NCI-H128 (cell line): ENCODE results near the gene FBLN2.
"Not testable (repeated sequence)": the region's sequence is repeated elsewhere in the genome, so short reads cannot be mapped to it uniquely, and the experiment has no call there.

Experiments
- DNase-seq: peaks from one replicate; lab custom pipeline; 2025; ENCODE audit not compliant: unreplicated experiment; lab: John Stamatoyannopoulos, UW

FBLN2 gene

DNA sequence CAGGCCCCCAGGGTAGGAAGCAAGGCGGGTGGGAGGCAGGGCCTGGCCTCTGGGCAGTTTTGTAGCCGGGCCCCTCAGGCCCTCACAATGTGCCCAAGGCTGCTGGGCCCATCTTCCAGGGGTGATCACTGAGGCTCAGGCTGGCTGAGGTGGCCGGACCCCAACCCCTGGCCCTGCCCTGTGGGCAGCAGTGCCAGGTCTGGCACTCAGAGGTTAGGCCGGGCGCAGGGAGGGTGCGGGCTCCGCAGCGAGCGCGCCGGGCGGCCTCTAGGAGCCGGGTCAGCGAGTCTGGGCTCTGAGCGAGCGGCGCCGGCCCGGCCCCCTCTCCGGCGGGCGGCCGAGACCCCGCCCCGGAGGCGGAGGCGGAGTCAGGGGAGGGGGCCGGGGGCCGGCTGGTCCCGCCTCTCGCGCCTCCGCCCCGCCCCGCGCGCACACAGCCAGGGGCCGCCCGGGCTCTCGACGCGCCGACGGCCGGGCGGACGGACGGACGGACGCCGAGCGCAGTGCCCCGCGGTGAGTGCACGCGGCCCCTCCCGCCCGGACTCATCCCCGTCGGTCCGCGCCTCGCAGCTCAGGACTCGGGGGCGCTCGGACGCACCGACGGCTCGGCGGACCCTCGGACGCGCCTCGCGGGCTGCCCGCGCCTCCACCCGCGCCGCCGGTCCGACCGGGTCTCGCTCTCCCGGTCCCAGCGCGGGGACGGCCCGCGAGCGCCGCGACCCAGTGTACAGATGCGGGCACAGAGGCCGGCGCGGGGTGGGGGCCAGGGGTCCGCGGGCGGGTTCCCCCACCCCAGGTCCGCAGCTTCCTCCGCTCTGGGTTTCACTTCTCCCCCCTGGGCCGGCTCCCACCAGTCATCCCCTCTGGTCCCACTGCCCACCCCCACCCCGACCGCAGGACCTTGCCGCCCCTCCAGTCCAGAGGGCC is at the start of gene FBLN2:
FBLN2 (plus strand) TSS at position 430 of the 927 bp plus-strand sequence. CDS start 21,231 bp downstream, outside the sequence.
- DNase-seq, result no peak

DNA sequence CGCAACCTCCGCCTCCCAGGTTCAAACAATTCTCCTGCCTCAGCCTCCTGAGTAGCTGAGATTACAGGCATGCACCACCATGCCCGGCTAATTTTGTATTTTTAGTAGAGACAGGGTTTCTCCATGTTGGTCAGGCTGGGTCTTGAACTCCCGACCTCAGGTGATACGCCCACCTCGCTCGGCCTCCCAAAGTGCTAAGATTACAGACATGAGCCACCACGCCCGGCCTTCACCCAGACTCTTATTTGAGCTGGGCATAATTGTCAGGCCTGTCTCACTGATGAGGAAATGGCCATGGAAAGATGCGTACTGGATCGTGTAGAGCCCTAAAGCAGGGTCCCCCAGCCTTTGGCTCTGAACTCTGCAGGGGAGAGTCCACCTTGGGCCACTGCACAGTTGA is 49.7 kb upstream of the FBLN2 start:
- DNase-seq, result not testable (repeated sequence)

DNA sequence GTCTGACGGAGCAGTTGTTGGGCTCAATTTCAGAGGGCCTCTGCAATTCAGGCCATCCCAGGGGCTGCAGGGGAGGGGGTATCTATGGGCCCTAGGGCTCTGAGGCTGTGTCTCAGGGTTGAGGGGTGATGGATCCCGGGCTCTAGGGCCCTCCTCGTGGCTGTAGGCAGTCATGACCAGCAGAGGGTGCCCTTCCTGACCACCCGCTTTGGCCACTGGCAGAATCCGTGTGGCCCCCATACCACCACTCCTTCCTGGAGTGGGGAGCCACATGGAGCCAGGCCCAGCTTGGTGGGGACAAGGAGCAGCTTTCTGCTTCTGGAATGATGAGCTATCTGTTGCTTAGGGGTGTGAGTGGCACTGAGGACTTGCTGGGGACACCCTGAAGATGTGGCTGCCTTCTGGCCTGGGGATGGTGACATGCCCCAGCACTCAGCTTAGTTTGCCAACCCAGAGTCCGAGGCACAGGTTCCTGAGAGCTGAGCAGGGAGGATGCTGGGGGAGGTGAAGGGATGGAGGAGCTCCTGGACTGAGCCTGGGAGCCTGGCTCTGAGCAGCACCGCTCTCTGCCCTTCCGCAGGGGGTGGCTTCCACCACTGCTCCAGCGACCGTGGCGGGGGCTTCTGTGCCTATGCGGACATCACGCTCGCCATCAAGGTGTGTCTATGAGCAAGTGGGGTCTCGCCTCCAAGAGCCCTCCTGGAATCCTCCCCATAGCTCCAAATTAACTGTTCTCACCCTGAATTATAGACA is 48.6 kb upstream of the FBLN2 start:
- DNase-seq, result no peak

DNA sequence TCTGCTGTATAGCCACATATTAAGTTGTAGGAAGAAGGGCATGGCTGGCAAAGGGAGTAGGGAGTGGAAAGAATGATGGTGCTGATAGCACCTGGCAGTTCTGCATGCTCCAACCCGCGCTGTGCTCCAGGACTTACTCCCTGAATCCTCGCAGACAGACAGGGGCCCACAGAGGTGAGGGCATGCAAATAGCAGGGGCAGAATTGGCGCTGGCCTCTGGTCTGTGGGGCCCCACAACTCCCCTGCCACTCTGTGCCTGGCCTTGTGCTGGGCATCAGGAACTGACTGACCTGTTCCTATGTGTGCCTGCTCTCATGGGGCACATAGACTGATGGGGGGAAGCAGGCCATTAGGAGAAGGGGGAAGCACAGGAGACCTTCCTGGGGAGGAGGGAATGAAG is 47.9 kb upstream of the FBLN2 start:
- no peak for DNase-seq

DNA sequence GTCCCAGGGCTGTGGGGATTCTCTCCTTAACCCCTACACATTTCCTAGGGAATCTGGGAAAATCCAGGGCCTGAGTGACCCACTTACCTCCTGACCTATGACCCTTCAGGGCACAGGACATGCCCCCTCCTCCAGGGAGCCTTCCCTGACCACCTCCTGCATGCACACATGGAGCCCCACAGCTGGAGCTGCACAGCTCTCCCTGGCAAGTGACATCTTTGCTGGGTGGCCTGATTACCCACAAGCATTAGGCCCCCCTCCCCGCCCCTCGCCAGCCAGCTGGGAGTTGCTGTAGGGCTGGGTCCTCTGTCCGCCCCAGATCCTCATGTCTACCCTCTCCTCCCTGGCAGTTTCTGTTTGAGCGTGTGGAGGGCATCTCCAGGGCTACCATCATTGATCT is 47.4 kb upstream of the FBLN2 start:
- DNase-seq, result no peak

DNA sequence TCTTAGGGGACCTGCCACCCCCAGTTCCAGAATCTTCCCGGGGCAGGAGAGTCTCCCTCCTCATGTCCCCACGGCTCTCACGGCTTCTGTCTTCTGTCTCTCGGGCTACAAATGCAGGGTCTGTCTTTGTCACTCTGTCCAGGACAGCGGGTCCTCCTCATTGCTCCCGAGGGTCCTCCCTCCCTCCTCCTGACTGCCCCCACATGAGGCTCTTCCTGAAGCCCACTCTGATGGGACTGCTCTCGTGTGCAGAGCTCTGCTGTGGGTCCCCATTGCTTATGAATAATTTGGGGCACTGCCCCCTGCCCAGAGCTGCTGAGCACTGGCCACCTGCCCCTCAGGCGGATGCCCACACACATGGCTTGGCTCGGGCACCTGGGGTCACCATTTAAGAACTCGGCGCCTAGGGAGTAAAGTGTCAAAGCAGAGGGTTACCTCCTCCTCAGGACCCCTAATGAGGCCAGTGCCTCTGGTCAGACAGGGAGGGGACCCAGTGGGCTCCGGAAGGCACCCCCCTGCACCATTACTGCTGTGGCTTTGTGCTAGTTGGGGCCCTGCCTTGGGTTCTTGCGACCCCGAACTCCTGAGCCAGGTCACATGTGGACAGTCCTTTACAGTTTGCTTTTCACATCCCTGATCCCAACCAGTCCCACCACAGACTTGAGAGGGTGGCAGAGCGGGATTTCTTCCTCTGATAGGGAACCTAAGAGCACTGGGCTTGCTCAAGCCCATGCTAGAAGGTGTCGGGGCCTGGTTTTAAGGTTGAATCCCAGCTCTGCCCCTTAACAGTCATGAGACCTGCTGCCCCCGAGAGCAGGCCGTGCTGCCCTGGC is 46.8 kb upstream of the FBLN2 start:
- DNase-seq, result no peak

DNA sequence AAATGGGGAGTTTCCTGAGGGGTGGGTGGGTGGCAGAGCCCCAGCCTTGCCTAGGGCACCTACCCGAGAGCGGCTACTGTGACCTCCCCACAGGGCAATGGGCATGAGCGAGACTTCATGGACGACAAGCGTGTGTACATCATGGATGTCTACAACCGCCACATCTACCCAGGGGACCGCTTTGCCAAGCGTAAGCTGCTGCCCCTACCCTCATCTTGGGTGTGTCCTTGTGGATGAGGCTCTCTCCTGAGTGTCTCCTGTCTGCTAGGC is 46.2 kb upstream of the FBLN2 start:
- DNase-seq, result no peak

DNA sequence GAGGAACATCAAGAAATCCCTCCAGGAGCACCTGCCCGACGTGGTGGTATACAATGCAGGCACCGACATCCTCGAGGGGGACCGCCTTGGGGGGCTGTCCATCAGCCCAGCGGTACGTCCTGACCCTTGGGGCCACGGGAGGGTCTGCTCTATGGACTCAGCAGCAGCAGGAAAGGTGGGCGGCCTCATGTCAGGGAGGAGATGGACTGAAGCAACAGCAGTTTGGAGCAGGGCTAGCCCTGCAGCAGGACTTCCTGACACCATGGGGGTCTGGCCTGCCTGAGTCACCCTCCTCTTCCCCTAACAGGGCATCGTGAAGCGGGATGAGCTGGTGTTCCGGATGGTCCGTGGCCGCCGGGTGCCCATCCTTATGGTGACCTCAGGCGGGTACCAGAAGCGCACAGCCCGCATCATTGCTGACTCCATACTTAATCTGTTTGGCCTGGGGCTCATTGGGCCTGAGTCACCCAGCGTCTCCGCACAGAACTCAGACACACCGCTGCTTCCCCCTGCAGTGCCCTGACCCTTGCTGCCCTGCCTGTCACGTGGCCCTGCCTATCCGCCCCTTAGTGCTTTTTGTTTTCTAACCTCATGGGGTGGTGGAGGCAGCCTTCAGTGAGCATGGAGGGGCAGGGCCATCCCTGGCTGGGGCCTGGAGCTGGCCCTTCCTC is 44.6 kb upstream of the FBLN2 start:
- DNase-seq, result no peak

DNA sequence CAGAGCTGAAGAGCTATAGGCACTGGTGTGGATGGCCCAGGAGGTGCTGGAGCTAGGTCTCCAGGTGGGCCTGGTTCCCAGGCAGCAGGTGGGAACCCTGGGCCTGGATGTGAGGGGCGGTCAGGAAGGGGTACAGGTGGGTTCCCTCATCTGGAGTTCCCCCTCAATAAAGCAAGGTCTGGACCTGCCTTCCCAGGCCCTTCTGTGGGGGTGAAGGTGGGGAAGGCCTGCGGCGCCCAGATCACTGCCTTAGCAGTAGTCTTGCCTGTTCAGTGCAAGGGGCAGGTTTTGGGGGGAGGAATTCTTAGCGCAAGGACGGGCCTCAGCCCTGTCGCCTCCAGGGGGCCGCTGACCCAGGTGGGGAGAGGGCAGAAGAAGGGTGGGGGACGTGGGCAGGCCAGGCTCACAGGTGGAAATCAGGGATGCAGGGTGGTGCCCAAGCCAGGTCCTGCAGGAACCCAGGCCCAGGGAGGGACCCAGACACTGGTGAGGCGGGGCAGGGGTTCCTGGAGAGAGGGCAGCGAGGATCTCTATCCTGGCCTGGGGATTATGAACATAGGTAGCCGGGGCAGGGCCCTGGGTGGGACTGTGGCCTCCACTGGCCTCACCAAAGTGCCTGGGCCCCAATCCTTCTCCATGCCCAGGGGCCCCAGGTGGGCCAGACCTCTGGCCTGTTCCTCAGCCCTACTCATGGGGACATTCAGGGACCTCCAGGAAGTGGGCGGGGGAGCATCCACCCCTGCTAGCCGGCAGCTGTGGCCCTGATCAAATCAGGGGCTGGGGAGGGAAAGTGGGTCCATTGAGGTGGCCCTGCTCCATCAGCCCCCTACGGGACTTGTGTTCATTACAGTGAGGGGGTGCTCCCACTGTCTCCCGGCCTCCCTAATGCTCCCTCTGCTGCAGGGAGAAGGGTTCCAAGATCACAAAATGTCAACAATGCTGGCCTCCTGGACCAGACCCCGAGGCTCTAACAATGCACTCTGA is 43.5 kb upstream of the FBLN2 start:
- DNase-seq, result no peak

DNA sequence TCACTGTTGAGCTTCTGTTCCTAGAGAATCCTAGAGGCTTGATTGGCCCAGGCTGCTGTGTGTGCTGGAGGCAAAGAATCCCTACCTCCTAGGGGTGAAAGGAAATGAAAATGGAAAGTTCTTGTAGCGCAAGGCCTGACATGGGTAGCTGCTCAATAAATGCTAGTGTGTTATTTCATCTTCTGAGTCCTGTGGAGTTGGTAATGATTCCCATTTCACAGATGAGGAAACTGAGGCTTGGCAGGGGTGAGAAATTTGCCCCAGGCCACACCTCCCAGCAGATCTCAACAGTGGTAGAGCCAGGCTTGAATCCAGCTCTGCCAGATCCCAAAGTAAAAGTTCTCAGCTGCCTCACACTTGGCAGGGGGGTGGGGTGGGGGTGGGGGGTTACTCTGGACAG is 42.7 kb upstream of the FBLN2 start:
- no peak for DNase-seq

DNA sequence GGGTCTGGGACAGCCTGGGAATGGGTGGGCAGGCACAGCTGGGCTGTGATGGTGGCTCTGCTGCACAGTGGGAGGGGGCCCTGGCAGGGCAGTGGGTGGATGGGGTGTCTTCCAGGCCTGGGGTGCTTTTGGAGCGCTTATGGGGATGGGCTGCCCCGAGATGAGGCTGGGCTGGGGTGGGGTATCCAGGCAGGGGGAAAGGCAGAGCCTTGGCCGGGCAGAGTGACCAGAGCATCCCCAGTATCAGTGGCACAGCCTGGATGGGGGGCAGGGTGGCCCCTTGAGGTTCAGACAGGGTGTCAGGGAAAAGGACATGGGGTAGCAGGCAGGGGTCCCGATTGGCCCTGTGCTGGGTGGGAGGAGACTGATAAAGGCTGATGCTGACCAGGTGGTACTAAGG is 42.2 kb upstream of the FBLN2 start:
- no peak for DNase-seq

DNA sequence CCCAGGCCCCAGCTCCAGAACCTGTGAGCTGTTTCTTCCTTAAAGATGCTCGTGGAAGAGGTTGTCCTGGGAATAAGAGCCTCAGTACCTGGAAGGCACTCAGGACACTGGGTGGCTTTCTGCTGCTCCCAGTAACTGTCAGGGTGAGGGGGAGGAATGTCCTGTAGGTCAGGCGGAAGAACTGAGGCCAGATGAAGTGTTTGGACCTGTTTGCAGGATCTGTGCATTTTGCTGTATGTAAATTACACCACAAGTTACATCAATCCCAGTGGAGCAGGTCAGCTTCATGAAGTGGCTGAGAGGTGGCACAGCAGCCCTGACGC is 41.7 kb upstream of the FBLN2 start:
- DNase-seq, result no peak

DNA sequence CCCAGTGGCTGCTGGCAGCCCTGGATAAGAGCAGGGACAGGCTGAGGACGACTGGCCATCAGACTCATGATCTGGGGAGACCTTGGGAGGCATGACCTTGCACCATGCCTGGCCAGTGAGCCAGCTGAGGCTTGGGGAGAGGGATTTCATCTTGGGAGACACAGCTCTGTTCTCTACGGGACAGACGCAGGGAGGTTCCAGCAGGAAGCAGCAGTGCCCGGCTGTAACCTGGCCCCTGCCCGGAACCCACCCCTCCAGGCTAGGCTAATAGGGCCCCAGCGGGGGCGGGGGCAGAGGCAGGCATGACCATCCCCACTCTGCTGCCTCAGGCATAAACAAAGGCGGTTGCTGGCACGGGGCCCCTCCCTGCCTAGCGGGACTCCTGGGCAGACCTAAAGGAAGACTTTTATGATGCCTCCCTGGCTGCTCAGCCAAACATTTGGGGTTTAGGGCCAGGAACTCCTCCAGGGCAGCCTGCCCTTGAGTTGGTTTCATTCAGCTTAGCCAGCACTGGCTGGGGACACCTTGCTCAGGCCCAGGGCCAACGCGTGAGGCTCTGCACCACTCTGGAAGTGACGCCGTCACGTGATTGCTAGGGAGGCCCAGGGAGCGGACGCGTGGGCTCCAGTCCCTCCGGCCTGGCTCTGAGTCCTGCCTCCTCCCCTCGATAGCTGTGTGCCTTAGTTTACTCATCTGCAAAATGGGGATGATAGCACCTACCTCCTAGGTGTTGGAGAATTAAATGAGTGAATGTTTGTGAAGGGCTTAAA is 41.2 kb upstream of the FBLN2 start:
- DNase-seq, result no peak

DNA sequence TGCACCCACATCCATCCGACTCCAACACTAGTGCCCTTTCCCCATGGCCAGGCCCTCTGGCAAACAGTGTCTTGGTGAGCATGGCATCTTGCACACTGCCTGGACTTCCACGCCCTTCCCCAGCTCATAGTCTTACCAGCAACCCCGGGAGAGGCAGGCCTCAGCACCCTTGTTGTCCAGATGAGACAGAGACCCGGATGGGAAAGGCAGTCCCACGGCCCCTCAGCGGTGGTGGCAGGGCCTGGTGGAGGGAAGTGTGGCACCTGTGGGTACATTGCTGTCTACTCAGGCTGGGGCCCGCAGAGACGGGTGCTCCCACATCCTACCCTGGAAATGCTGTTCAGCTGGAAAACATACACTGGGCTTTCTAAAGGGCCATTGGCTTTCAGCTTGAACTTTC is 40.4 kb upstream of the FBLN2 start:
- DNase-seq, result no peak

DNA sequence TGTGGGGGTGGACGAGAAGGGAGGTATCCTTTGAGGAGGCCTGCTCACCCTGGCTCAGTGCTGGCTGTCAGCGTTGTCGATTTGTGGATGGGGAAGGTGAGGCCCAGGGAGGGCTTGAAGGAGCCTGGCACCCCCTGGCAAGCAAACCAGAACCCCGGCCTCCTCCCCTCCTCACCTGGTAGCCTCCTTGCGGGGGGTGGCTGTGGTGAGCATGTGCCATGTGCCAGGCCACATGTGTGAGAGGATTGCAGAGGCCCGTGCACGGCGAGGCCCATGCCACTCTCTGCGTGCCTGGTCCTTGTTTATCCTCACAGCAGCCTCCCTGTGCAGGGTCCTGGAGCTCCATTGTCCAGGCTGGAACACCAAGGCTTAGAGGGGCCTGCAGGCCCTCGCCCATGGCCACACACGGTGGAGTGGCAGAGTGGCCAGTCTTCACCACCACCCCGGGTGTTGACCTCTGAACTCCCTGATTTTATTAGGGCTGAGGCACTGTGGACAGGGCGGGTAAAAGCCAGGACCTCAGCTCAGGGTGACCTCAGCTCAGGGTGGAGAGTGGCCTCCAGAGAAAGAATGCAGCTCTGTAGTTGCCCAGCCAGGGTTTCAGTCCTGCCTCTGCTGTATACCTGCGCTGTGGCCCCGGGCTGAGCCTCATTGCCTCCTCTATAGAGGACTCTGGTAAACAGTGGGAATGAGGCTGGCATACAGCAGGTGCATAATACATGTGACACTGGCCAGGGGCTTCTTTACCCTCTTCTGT is 39.7 kb upstream of the FBLN2 start:
- DNase-seq, result no peak

DNA sequence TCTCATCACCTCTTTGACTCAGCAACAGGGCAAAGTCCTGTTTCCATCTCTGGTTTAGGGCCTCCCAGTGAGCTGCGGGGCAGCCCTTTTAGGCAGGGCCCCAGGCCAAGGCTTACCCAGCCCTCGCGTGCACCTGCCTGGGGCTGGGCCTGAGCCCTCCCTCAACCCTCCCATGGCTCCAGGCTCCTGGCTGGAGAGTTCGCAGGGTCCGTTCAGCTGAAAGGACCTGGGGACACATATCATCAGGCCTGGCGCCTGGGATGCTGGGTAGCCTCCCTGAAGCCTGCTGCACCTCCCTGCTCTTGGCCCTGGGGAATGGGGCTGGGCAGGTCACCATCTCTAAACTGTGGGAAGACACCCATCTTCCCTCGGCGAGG is 39.1 kb upstream of the FBLN2 start:
- DNase-seq, result no peak

DNA sequence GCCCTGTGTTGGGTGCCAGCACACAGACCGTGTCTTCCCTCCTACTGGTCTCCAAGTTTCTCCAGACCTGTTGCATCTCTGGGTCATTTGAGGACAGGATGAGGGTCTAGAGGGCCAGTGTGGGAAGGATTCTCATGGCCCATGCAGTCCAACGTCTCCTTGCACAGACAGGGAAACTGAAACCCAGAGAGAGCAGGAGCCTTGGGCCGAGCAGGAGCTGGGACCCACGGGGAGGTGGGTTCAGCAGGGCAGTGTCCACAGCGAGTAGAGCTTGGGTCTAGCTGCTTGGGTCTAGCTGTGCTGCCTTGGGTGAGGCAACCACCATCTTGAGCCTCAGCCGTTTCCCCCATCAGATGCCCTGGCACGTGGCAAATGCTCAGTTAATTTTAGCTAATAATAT is 36.5 kb upstream of the FBLN2 start:
- DNase-seq, result no peak

DNA sequence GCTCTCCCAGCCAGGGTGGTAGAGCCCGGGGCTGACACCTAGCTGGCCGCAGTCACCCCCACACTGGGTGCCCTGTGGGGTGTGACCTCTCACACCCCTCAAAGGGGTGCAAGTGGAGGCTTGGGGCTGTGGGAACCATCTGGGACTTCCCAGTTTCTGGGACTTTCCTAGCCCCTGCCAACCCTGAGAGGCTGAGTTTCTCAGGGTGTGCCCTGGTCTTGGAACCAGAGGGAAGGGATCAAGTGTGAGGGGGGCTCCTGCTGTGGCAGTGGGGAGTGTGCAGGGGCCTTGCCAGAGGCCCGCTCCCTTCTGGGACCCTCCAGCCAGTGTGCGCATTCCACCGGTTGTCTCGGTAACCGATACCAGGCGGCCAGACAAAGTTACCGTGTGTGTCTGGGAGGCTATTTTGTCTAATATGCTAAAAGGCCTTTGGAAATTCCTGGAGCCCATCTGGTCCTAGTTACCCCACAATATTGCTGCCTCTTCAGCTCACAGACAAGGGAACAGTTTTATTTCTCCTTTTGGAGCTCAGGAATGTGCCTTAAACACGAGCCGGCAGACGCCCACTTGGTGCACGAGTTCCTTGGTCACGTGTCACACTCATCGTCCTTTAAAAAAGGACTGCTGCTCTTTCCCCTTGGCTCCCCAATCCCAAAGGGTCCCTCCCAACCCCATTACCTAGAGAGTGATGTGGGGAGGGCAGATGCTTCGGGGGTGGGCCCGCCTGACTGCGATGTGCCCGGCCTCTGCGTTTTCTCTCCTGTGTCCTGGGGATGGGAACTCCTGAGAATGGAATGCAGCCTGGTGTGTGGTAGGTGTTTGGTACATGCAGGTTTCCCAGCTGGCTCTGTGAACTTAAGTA is 35.6 kb upstream of the FBLN2 start:
- no peak for DNase-seq
